SK-N-SH (cell line): Measurements from ENCODE around the gene SHROOM2. TPM values are rescaled to one million over a fixed set of nuclear protein-coding genes. Genes with fewer than 3 reads are reported as not detected.

Experiments used
- CTCF ChIA-PET: fragments of 300-600, 350-600 bp; formaldehyde crosslinking; extraction: SDS; loops from one replicate; lab custom pipeline; 2021; lab: Yijun Ruan, JAX
- POLR2A ChIA-PET: fragments of 350-600 bp; sonication (Branson Sonifier 250); formaldehyde crosslinking; extraction: SDS; loops from one replicate; lab custom pipeline; 2020; ENCODE audit warnings: antibody characterized with exemption, inconsistent platforms; lab: Yijun Ruan, JAX
- DNase-seq: peaks from one replicate; pipeline ENCODE4 v3.0.0; 2012
- H2AFZ ChIP-seq: fragments of 200-600 bp; sonication (generic); 2 replicates; pipeline ENCODE4 v1.8.1; 2016; ENCODE audit warnings: antibody characterized with exemption, mild to moderate bottlenecking, low read depth
- H3F3A ChIP-seq: fragments of 200-600 bp; sonication (generic); replicated peaks from 2 replicates; pipeline ENCODE3; 2016; ENCODE audit warnings: antibody characterized with exemption, mild to moderate bottlenecking; ENCODE audit not compliant: insufficient read depth
- H3K27ac ChIP-seq, 2 experiments: fragments of 200-500 bp in 1 of 2; fragments of 200-600 bp in 1 of 2; sonication (Bioruptor generic) in 1 of 2; sonication (generic), shearing (Covaris generic) in 1 of 2; 2 replicates each; pipeline versions ENCODE4 v1.5.1 to v1.6.1; 2014 to 2016; ENCODE audit warnings: low read depth in 2 of 2, inconsistent platforms in 1 of 2, low read length in 1 of 2, mild to moderate bottlenecking in 1 of 2, mixed read lengths in 1 of 2
- H3K27me3 ChIP-seq: fragments of 200-600 bp; sonication (generic), shearing (Covaris generic); 2 replicates; pipeline ENCODE4 v1.6.1; 2016; ENCODE audit warnings: mixed run types; ENCODE audit not compliant: insufficient read depth
- H3K36me3 ChIP-seq, 2 experiments: fragments of 200-500 bp in 1 of 2; fragments of 200-600 bp in 1 of 2; sonication (Bioruptor generic) in 1 of 2; sonication (generic) in 1 of 2; replicated peaks in 1 of 2; 2 replicates each; pipeline versions ENCODE3 to v1.5.1; 2014 to 2016; ENCODE audit warnings: low read length in 1 of 2, mild to moderate bottlenecking in 1 of 2; ENCODE audit not compliant: insufficient read depth in 2 of 2, control insufficient read depth in 1 of 2
- H3K4me1 ChIP-seq, 2 experiments: fragments of 200-500 bp in 1 of 2; fragments of 200-600 bp in 1 of 2; sonication (Bioruptor generic) in 1 of 2; sonication (generic), shearing (Covaris generic) in 1 of 2; 2 replicates each; pipeline versions ENCODE4 v1.5.1 to v1.6.1; 2014 to 2016; ENCODE audit warnings: low read depth in 1 of 2, low read length in 1 of 2, mixed run types in 1 of 2; ENCODE audit not compliant: insufficient read depth in 2 of 2, control insufficient read depth in 1 of 2
- H3K4me2 ChIP-seq: fragments of 200-600 bp; sonication (generic), shearing (Covaris generic); 2 replicates; pipeline ENCODE4 v1.6.1; 2017; ENCODE audit warnings: mixed run types
- H3K4me3 ChIP-seq, 2 experiments: fragments of 200-500 bp in 1 of 2; fragments of 200-600 bp in 1 of 2; sonication (Bioruptor generic) in 1 of 2; sonication (generic), shearing (Covaris generic) in 1 of 2; 2 replicates each; pipeline versions ENCODE4 v1.5.1 to v1.8.1; 2014 to 2016; ENCODE audit warnings: low read depth in 2 of 2, inconsistent platforms in 1 of 2, low read length in 1 of 2, mild to moderate bottlenecking in 1 of 2, mixed read lengths in 1 of 2, moderate library complexity in 1 of 2
- H3K79me2 ChIP-seq: fragments of 200-600 bp; sonication (generic); 2 replicates; pipeline ENCODE4 v1.8.1; 2017; ENCODE audit warnings: mild to moderate bottlenecking; ENCODE audit not compliant: insufficient read depth
- H3K9ac ChIP-seq: fragments of 200-600 bp; sonication (generic); 2 replicates; pipeline ENCODE4 v1.6.1; 2017; ENCODE audit warnings: mixed run types
- H3K9me2 ChIP-seq: fragments of 200-600 bp; sonication (generic); 2 replicates; pipeline ENCODE4 v1.6.1; 2017; ENCODE audit warnings: mixed run types
- H3K9me3 ChIP-seq: fragments of 200-600 bp; sonication (generic); 2 replicates; pipeline ENCODE4 v1.6.1; 2017; ENCODE audit warnings: mixed run types, mild to moderate bottlenecking, moderate library complexity
- H4K20me1 ChIP-seq: fragments of 200-600 bp; sonication (generic); 2 replicates; pipeline ENCODE4 v1.6.1; 2017; ENCODE audit warnings: mild to moderate bottlenecking, mixed run types; ENCODE audit not compliant: insufficient read depth
- CHD2 ChIP-seq: fragments of 150-350 bp; IDR thresholded peaks from 2 replicates; pipeline ENCODE4 v1.6.1; 2018; ENCODE audit warnings: low read length; ENCODE audit not compliant: partially characterized antibody
- ELF1 ChIP-seq: IDR thresholded peaks from 2 replicates; pipeline ENCODE4 v1.4.0; 2012
- FOSL2 ChIP-seq: IDR thresholded peaks from 2 replicates; pipeline ENCODE4 v1.4.0; 2012; ENCODE audit warnings: low read depth, mild to moderate bottlenecking, moderate library complexity, borderline replicate concordance
- FOXJ3 ChIP-seq: sonication (generic); formaldehyde crosslinking; IDR thresholded peaks from 2 replicates; pipeline ENCODE4 v1.5.1; 2020; ENCODE audit warnings: mild to moderate bottlenecking, missing genetic modification reagents
- NRF1 ChIP-seq: IDR thresholded peaks from 2 replicates; pipeline ENCODE4 v1.6.1; 2012; ENCODE audit warnings: low read depth, mild to moderate bottlenecking, low read length
- POLR2AphosphoS5 ChIP-seq: IDR thresholded peaks from 2 replicates; pipeline ENCODE4 v1.6.1; 2012; ENCODE audit warnings: low read depth, low read length
- RAD21 ChIP-seq: IDR thresholded peaks from 2 replicates; pipeline ENCODE4 v1.6.1; 2012; ENCODE audit warnings: mild to moderate bottlenecking, low read length
- SIN3A ChIP-seq: IDR thresholded peaks from 2 replicates; pipeline ENCODE4 v1.6.1; 2012; ENCODE audit warnings: low read depth, mild to moderate bottlenecking, low read length, moderate library complexity, borderline replicate concordance
- SMC3 ChIP-seq: IDR thresholded peaks from 2 replicates; pipeline ENCODE4 v1.6.1; 2012; ENCODE audit warnings: low read depth, low read length, improper control_type of control experiment
- TAF1 ChIP-seq: IDR thresholded peaks from 2 replicates; pipeline ENCODE4 v1.6.1; 2012; ENCODE audit warnings: low read depth, mild to moderate bottlenecking, low read length, moderate library complexity, borderline replicate concordance
- TCF12 ChIP-seq: IDR thresholded peaks from 2 replicates; pipeline ENCODE4 v1.4.0; 2012
- YY1 ChIP-seq: IDR thresholded peaks from 2 replicates; pipeline ENCODE4 v1.4.0; 2012; ENCODE audit warnings: low read depth, mild to moderate bottlenecking
- WGBS: methylation state at CpG from one replicate; pipeline ENCODE4 v1.1.6; 2017; ENCODE audit warnings: low lambda C conversion rate; 5-methylcytosine and 5-hydroxymethylcytosine counted together
- polyA plus RNA-seq, 3 experiments: library from polyadenylated mRNA; depleted of rRNA; stranded (reverse); fragments of >200 nt; gene quantifications; 2 replicates each; pipeline ENCODE4 v1.2.3, GENCODE V29; 2012
- TF ChIP-seq, protein P1 (sequence below): IDR thresholded peaks from 2 replicates; pipeline ENCODE4 v1.4.0; 2012; ENCODE audit warnings: low read depth
- TF ChIP-seq, protein P2 (sequence below): IDR thresholded peaks from 2 replicates; pipeline ENCODE4; 2012
- TF ChIP-seq, protein P3 (sequence below): fragments of 150-350 bp; IDR thresholded peaks from 2 replicates; pipeline ENCODE4 v1.6.1; 2016; ENCODE audit warnings: mild to moderate bottlenecking, low read depth, low read length
- TF ChIP-seq, protein P4 (sequence below): IDR thresholded peaks from 2 replicates; pipeline ENCODE4 v1.6.1; 2012; ENCODE audit warnings: mild to moderate bottlenecking, low read depth, low read length, moderate library complexity

SHROOM2 gene
- polyA plus RNA-seq, 1 of the 3 experiments (the other 2 are of a cell fraction) = not detected

DNA sequence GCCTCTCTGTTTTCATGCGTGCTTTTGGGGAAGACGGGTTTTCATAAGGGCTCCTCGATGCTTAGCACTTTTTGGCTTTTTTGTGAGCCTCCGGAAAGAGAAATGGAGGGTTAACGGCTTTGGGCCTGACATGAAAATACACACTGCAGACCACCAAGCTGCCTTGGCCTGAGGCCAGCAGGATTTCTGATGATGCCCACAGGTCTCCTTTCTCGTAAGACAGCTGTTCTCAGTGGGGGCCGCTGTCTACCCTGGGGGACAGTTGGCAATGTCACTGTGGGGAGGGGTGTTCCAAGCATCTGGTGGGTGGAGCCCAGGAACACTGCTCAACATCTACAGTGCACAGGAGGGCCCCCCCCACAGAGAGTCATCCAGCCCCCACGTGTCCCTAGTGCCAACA lies 151.5 kb downstream of the SHROOM2 start:
- Histone ChIP-seq H3K4me2 (no peak overlapping the region), H4K20me1 (no peaks in the 10 kb centered on the region), H3K4me1 (no peaks in the 10 kb centered on the region), H3K9me3 (no peaks in the 10 kb centered on the region), H3K27me3 (no peaks in the 10 kb centered on the region), H3K4me3 (no peak overlapping the region), H3K79me2 (no peaks in the 10 kb centered on the region), H2AFZ (no peak overlapping the region), H3F3A (no peaks in the 10 kb centered on the region), H3K36me3 (no peaks in the 10 kb centered on the region), H3K9ac (no peak overlapping the region), H3K27ac (no peak overlapping the region), H3K9me2 (no peaks in the 10 kb centered on the region)
- TF ChIP-seq TAF1 (no peak), POLR2AphosphoS5 (no peak), FOXJ3 (CRISPR knock-in tag) (no peak), SIN3A (no peak), RAD21 (no peak), ELF1 (no peak), YY1 (no peak), TCF12 (no peak), SMC3 (no peak), FOSL2 (no peak), NRF1 (no peak), CHD2 (no peak)
- TF ChIP-seq, protein P1, sequence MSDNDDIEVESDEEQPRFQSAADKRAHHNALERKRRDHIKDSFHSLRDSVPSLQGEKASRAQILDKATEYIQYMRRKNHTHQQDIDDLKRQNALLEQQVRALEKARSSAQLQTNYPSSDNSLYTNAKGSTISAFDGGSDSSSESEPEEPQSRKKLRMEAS = no peak
- TF ChIP-seq, protein P2, sequence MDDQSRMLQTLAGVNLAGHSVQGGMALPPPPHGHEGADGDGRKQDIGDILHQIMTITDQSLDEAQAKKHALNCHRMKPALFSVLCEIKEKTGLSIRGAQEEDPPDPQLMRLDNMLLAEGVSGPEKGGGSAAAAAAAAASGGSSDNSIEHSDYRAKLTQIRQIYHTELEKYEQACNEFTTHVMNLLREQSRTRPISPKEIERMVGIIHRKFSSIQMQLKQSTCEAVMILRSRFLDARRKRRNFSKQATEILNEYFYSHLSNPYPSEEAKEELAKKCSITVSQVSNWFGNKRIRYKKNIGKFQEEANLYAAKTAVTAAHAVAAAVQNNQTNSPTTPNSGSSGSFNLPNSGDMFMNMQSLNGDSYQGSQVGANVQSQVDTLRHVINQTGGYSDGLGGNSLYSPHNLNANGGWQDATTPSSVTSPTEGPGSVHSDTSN = no peak
- TF ChIP-seq, protein P3, sequence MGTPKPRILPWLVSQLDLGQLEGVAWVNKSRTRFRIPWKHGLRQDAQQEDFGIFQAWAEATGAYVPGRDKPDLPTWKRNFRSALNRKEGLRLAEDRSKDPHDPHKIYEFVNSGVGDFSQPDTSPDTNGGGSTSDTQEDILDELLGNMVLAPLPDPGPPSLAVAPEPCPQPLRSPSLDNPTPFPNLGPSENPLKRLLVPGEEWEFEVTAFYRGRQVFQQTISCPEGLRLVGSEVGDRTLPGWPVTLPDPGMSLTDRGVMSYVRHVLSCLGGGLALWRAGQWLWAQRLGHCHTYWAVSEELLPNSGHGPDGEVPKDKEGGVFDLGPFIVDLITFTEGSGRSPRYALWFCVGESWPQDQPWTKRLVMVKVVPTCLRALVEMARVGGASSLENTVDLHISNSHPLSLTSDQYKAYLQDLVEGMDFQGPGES = no peak
- TF ChIP-seq, protein P4, sequence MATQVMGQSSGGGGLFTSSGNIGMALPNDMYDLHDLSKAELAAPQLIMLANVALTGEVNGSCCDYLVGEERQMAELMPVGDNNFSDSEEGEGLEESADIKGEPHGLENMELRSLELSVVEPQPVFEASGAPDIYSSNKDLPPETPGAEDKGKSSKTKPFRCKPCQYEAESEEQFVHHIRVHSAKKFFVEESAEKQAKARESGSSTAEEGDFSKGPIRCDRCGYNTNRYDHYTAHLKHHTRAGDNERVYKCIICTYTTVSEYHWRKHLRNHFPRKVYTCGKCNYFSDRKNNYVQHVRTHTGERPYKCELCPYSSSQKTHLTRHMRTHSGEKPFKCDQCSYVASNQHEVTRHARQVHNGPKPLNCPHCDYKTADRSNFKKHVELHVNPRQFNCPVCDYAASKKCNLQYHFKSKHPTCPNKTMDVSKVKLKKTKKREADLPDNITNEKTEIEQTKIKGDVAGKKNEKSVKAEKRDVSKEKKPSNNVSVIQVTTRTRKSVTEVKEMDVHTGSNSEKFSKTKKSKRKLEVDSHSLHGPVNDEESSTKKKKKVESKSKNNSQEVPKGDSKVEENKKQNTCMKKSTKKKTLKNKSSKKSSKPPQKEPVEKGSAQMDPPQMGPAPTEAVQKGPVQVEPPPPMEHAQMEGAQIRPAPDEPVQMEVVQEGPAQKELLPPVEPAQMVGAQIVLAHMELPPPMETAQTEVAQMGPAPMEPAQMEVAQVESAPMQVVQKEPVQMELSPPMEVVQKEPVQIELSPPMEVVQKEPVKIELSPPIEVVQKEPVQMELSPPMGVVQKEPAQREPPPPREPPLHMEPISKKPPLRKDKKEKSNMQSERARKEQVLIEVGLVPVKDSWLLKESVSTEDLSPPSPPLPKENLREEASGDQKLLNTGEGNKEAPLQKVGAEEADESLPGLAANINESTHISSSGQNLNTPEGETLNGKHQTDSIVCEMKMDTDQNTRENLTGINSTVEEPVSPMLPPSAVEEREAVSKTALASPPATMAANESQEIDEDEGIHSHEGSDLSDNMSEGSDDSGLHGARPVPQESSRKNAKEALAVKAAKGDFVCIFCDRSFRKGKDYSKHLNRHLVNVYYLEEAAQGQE = no peak
- 27% methylated on average over 8 of the region's 8 CpGs for WGBS
- ChIA-PET POLR2A (no interaction called here), CTCF (no interaction called here)
- no peak for DNase-seq
